Fibroblast of mammary gland (primary cell): ENCODE results near the gene CCND2.
A peak's percentile ranks its signal among the peaks of the same experiment; 100 is the strongest.

Source experiments
- DNase-seq: peaks from one replicate; pipeline ENCODE4 v3.0.0-alpha.2; 2010; ENCODE audit warnings: low read depth
- H3K4me3 ChIP-seq: 2 replicates; pipeline ENCODE4 v1.5.1; 2011; ENCODE audit warnings: low read depth, mild to moderate bottlenecking, low read length, moderate library complexity; ENCODE audit not compliant: control insufficient read depth
- CTCF ChIP-seq: conservative IDR thresholded peaks from 2 replicates; pipeline ENCODE4 v1.5.1; 2011; ENCODE audit warnings: low read depth, low read length, inconsistent platforms; ENCODE audit not compliant: control insufficient read depth, insufficient read depth

CCND2 gene

DNA sequence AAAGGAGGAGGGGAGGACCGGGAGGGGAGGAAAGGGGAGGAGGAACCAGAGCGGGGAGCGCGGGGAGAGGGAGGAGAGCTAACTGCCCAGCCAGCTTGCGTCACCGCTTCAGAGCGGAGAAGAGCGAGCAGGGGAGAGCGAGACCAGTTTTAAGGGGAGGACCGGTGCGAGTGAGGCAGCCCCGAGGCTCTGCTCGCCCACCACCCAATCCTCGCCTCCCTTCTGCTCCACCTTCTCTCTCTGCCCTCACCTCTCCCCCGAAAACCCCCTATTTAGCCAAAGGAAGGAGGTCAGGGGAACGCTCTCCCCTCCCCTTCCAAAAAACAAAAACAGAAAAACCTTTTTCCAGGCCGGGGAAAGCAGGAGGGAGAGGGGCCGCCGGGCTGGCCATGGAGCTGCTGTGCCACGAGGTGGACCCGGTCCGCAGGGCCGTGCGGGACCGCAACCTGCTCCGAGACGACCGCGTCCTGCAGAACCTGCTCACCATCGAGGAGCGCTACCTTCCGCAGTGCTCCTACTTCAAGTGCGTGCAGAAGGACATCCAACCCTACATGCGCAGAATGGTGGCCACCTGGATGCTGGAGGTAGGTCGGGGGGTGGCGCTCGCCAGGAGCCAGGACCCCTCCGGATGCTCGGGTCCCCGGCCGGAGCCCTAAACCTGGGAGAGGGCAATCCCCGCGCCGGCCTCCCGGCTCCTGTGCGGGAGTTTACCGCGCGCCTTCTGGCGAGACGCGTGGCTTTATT is at the start of gene CCND2:
CCND2 (plus strand) TSS at position 111 of the 744 bp plus-strand sequence; CDS start at position 390, 279 bp downstream.
- no peak for TF ChIP-seq CTCF

DNA sequence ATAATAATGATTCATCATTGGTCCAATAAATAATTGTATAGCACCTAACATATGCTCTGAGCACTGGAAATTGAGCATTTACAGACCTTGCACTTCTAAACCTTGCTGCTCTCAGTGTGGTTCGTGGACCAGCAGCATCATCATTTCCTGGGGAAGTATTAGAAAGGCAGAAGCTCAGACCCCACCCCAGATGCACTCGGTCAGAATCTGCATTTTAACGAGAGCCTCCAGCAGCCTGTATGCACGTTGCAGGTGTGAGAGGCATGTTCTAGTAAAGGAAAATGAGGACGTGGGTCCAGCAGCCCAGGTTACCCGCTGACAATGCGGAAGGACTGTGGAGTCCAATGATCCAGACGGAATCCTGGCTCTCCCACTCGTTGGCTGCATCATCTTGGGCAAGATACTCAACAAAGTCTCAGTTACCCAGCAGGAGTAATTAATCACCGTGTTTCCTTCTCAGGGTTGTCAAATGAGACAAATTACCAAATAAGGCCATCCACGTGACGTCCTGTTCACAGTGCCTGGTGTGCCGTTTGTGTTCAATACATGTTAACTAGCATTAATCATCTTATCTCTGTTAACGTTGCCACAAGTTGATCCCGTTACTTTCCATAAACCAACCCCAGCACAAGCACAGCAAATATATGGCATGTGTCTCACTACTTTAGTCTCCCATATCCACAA is 49.2 kb upstream of the CCND2 start:
- DNase-seq = no peak
- H3K4me3 ChIP-seq = no peak overlapping the region
- no peak for TF ChIP-seq CTCF

More for the DNA sequence above, at the start of gene CCND2:
- peak within 1 kb of the TSS; percentile 66 for H3K4me3 ChIP-seq
- DNase-seq = peak; percentile 81

GRCh38 chr12:4225571-4225970 is 48.0 kb upstream of the CCND2 start:
- no peak for TF ChIP-seq CTCF
- H3K4me3 ChIP-seq = no peak overlapping the region
- no peak for DNase-seq

- no peak overlapping the region for H3K4me3 ChIP-seq
- no peak for DNase-seq
- no peak for TF ChIP-seq CTCF
These were observed 46.5 kb upstream of the CCND2 start for GRCh38 chr12:4227046-4227445.

- DNase-seq = no peak
- no peak overlapping the region for H3K4me3 ChIP-seq
- TF ChIP-seq CTCF = no peak
These were observed 45.4 kb upstream of the CCND2 start for GRCh38 chr12:4228122-4228580.

- no peak for DNase-seq
- TF ChIP-seq CTCF = no peak
- H3K4me3 ChIP-seq = no peak overlapping the region
These were observed 43.0 kb upstream of the CCND2 start for GRCh38 chr12:4230526-4230925.
